AML-193 (cell line): ENCODE measurements around the gene UNC93B1.
"Not testable (repeated sequence)": the region's sequence is repeated elsewhere in the genome, so short reads cannot be mapped to it uniquely, and the experiment has no call there.

ENCODE experiments used
- DNase-seq, 2 experiments: peaks; one replicate each; lab custom pipeline; 2025; lab: John Stamatoyannopoulos, UW

Gene UNC93B1

DNA sequence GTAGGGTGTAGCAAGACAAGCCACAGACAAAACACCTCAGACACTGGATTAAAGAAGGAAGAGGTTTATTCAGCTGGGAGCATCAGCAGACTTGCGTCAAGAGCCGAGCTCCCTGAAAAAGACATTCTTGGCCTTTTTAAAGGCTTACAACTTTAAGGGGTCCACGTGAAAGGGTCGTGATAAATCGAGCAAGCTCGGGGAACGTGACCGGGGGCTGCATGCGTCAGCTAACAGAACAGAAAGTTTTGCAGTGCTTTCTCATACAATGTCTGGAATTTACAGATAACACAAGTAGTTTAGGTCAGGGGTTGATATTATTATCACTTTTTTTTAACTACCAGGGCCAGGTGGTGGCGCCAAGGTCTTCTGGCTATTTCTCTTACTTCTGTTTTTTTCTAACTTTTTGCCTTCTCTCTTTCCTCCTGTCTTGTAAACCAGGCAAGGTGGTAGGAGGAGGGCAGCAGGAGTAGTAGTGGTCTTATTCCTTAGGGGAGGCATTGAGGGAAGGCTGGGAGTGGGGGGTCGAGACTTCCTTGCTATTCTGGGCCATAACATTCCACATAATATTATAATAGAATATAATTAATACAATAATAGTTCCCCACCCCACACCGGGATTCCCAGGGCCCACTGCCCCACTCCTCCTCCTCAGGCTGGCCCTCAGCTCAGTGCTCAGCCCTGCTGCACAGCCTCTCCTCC, 5.6 kb upstream of the UNC93B1 start:
- DNase-seq = peak; percentile 72 to 80

DNA sequence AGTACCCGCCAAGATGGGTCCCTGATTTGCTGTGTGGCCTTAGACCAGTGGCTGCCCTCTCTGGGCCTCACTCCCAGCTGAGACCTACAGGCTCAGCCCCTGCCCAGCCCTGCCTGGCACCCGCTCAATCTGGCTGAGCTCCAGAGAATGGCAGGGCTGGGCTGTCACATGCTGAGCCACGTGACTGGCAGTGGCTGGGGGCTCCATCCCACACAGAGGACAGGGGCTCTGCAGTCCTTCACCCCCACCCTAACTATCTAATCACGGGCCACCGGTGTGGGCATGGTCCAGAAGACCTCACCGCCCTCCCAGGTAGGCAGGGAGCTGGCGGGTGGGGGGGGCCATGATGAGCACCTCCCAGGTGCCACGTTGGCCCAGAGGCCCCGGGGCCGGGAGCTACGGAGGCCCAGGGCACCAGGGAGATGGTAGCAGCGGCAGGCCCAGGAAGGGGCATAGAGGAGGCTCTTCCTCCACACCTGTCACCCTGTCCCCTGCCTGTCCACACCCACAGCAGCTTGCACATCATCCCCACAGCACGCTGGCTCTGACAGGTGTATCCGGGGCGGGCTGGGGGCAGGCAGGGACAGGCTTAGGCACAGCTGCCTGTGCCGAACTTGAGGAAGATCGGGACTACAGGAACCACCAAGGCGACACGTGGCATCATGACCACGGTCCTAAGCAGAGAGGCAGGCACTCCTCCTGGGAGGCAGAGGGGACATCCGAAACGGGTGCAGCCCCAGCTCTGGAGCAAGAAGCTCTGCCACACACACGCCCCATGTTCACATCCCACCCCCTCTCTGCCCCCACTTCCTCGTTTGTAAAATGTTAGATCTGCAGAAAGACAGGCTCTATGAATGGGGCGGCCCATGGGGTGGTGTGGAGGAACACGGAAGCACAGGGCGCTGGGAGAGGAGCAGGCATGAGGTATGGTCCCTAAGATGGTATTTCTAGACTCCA, 4.8 kb upstream of the UNC93B1 start:
- no peak for DNase-seq

DNA sequence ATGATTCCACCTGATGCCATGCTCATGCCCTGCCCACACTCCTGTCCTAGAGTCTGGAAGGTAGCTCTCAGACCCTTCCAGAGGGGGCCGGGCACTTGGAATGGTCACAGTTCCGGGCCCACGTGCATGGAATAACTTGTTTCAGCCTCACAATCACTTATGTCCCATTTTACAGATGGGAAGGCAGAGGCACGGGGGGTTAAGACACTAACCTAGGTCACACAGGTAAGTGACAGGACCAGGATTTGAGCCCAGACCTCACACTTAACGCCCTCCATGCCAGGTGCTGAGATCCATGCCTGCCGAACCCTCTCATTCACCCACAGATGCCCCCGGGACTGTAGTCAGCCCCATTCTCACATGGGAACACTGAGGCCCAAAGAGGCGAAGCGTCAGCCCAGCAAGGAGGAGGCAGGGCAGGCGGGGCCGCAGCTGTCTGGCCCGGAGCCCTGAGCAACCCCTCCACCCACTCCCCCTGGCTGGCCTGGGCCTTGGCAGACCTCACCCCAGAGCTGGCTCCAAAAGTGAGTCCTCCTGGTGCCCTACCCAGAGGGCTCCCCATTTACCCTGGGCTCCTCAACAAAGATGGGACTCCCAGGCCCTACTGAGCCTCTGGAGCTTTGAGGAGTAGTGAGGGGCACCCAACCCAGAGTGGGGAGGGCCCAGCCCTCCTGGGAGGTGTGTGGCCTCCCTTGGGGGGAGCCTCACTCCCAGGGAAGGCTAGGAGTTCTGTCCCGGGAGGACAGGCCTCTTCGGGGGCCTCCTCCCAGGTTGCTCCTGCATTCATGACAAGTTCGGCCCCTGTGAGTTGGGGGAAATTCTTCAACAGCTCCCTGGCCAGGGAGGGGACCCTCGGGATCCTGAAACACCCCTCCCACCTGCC, 3.8 kb upstream of the UNC93B1 start:
- DNase-seq = no peak

DNA sequence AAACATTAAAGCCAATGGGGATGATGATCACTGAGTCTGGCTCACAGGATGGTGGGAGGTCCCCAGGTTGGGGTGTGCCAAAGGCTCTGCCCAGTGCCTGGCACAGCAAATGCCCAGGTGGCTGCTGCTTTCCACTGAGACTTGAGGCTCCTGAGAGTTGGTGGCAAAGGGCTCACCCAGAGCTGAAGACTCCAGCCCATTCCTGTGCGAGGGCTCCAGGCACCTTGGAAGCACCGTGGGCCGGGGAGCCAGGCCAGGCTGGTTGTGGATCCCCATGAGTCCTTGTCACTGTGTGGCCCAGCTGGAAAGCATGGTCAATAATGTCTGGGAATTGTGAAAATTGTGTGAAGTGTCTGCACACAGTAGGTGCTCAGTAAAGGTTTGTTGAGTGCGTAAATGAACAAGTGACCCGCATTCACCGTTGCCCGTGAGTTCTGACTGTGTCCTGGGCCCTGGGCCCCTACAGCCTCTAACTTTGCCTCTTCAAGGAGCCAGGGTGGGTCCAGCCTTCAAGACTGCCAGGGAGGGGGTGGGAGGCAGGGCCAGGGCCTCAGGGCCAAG, 2.8 kb upstream of the UNC93B1 start:
- DNase-seq = no peak

DNA sequence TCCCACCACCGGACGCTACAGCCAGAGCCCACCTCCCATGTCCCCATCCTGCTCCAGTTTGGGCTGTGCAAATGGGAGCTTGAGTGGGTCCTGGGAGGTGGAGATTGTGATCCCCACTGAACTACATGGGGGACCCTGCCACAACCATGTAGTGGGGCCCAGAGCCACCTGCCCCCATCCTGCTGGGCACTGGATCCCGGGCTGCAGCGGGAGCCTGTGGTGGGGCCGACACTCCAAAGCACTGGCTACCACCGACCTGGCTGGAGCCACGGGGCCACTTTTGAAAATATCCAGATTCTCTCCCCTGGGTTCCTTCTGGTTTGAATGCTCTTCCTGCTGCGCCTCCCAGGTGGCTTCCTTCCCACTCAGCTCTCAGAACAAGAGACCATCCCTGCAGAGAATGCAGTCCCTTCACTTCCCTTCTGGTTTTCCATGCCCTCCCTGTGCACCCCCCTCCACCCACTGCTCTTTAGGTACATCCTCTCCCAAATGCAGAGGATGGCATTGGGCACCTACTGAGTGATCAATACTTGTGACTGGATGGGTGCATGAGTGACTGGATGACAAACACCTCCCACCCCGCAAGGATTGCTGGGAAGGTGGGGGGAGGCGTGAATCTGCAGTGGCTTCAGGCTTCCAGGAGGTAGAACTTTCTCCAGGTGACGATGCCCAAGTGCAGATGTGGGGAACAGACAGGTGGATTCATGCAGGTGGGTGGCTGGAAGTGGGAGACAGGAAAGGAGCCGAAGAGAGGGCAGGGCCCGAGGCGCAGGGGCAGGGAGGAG, 846 bp upstream of the UNC93B1 start:
- DNase-seq = no peak

DNA sequence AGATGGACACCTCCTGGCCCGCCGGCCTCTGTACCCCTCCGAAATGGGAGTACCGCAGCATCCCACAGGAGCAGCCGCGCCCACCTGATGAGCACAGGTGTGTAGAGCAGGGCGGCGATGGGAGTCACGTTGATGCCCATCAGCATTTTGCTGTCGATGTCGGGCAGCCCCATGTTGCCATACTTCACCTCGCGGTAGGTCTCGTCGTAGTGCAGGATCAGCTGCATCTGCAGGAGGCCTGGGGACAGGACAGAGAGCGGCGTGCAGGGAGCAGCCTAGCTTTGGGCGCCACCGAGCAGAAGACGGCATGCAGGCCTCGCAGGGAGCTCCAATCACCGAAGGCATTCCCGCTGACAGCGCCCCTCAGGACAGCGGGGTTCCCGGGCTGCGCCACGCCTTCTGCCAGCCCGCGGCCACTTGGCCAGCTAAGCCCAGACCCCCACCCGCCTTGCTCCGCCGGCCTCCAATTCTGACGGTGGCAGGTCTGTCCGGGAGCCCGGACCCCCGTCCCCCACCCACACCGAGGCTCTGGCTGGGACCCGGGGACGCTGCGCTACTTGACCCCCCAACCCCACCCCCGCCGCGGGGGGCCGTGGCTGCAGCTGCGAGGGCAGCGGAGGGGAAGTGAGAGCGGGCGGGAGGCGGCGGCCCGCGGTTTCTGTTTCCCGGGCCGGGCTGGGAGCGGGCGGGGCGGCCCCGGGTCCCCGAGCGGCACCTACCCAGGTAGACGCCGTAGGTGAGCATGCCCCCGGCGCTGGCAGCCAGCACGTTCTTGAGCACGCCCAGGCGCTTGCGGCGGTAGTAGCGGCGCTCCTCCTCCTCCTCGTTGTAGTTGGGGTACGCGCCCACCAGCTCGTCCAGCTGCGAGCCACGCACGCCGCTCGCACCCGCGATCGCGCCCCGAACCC, 705 bp downstream of the UNC93B1 start:
- DNase-seq = no peak

DNA sequence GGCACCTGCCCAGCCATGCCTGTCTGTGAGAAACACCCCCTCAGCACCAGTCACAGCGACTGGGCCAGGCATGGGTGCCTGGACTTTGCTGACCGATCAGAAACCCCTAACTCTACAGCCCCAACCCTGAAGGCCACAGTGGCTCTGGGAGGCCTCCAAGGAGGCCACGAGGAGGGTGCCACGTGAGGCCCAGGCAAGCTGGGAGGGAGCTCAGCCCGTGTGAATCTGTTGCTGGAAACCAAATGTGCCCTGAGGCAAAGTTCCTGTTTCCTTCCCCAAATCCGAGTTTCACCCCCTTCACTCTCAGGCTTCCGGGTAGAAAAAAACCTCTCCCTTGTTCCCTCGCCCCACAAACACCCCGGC, 1.3 kb downstream of the UNC93B1 start:
- peak; percentile 92 to 93 for DNase-seq

DNA sequence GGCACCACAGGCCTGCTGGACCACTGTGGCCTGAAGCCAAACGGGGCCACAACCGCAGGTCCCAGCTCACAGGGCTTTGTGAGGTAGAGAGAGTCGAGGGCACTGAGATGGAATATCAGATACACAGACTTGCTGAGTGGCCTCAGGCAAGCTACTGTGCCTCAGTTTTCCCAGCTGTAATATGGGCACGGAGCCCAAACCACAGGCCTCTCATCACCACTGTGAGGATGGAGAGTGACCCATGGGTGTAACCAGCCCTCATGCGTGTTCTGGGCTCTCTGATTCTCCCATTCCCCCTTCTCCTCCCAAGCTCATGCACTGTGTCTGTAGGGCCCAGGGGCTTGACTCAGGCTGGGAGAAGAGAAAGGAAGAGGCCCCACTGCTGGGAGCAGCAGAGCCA, 4.2 kb downstream of the UNC93B1 start:
- no peak for DNase-seq

DNA sequence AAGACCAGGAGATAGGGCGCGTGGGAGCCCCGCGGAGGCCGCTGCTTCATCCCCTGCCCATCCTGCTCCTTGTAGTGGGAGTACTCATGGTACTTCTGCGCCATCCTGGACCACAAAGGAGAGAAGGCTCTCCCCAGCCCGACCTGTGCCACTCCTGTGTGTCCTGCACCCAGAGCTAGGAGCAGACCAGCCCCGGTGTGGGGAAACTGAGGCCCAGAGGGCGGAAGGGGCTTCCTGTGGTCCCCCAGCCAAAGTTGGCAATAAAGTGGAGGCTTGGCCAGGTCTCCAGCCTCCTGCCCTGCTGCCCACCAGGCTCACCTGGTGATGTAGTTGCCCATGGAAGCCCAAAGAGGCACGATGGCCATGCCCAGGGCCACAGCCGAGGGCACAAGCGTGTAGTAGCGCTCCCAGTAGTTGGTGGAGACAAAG, 4.7 kb downstream of the UNC93B1 start:
- DNase-seq = no peak

DNA sequence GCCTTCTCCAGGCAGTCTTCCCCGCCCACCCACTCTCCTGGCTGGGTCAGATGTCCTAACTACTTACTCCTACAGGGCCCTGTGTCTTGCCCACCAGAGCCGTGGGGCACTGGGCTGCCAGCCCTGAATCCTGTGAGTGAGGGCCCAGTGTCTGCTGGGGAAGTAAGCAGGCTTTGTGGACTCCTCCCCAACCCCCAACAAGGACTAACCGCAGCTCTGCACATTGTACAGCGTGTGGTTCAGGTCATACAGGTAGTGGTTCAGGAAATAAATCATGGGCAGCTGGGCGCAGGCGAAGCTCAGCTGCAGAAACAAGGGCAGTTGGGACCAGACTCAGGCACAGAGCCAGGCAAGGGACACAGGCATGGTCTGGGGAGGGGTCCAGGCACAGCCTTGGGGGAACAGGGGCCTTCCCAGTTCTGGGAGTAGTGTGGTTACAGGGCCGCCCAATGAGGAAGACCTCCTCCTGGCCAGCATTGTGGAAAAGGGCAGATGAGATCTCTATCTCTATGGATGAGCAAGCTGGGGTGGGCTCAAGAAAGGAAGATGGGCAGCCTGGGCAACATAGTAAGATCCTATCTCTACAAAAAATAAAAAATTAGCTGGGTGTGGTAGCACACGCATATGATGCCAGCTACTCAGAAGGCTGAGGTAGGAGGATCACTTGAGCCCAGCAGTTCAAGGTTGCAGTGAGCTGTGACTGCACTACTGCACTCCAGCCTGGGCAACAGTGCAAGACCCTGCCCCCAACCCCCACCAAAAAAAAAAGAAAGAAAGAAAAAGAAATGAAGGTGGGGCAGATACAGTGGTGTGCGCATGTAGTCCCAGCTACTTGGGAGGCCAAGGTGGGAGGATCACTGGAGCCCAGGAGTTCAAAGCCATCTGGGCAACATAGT, 5.5 kb downstream of the UNC93B1 start:
- DNase-seq = no peak

DNA sequence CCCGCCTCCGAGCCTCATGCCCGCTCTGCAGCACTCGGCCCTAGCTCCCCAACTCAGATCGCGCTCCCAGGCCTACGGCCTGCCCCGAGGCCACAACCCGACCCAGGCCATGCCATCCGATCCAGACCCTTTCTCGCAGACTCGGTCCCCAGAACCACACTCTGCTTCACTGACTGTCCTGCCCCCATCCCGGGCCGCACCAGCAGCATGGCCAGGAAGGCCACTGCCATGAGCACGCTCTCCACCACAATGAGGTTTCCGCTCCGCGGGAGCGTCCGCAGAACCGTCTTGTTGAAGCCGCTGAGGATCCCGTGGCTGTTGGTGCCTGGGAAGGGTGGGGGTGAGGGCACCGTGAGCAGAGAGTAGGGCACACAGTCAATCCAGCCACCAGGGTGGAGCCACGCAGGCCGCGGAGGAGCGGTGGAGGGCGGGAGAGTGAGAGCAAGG, 6.4 kb downstream of the UNC93B1 start:
- DNase-seq = no peak

DNA sequence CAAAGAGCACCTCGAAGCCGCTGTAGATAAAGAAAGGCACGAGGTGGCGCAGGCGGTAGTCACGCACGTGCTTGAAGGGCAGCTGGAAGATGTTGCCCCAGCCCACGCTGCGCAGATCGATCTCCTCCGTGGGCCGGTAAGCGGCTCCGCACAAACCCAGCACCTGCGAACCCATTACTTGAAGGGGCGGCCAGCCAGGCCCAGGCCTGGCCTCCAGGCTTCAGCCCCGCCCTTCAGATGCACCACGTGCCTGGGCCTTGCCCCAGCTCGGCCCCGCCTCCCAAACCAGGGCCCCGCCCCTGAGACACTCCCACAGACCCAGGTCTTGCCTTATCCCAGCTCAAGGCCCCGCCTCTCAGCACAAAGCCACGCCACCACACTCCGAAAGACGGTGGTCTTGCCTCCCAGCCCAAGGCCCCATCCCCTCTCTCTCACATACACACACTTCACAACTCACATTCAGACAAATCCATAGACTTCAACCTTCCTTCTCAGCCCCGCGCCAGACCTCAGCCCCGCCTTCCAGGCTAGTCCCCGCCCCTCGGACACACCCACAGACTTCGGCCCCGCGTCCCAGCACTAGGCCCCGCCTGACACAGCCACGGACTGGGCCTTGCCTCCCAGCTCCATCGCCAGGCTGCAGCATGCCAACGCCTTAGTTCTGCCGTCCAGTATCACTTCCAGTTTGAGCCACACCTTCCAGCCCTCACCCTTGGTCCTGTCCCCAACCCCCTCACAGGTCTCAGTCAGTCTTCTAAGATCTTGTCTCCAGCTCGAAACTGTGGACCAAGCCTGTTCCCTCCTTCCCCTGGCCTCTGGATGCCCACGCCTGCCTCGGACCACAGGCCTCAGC, 7.0 kb downstream of the UNC93B1 start:
- no peak for DNase-seq

DNA sequence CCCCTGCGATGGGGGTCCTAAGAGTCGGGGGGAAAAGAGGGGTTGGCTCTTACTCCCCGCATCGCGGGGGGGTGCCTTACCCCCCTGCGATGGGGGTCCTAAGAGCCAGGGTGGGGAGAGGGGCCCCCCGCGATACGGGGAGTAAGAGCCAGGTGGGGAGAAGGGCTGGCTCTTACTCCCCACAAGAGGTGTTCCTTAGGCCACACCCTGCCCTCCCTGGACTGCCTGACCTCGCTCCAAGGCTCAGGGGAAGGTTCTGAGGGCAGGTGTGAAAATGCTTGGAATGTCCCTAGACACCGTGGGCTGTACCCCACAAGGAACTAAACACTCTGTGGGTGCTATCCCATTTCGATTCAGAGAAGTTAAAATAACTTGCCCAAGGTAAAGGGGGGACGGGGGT, 7.8 kb downstream of the UNC93B1 start:
- no peak for DNase-seq

DNA sequence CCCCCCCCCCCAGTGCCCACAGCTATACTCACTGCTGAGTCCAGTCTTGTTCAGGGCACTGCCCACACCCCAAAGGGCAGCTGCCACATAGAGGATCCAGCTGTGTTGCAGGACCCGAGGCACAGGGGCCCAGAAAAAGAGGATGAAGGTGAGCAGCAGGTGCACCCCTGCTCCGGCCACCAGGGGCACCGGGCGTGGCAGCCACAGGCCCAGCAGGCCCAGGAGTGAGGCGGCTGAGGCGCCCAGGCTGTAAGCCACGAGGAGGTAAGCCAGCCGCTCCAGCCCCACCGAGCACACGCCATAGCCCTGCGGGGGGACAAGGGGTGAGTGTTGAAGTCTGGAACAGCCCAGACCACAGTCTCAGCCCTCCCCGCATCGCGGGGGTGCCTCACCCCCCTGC, 8.3 kb downstream of the UNC93B1 start:
- not testable (repeated sequence) for DNase-seq

DNA sequence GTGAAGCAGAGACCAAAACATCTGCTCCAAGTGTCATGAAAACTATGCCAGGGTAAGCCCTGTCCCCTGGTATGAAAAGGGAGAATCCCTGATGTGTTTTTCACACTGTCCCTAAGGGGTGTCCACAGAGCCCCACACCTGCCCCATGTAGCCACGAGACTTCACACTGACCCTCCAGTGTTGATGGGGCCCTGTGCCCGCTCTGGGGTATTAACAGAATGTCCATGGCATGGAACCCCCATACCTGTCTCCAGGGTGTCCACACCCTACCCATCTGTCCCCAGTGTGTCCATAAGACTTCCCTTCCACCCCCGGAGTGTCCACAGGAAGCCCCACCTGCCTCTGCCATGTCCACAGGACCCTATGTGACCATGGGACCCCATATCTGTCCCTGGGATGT, 8.8 kb downstream of the UNC93B1 start:
- DNase-seq = not testable (repeated sequence)

DNA sequence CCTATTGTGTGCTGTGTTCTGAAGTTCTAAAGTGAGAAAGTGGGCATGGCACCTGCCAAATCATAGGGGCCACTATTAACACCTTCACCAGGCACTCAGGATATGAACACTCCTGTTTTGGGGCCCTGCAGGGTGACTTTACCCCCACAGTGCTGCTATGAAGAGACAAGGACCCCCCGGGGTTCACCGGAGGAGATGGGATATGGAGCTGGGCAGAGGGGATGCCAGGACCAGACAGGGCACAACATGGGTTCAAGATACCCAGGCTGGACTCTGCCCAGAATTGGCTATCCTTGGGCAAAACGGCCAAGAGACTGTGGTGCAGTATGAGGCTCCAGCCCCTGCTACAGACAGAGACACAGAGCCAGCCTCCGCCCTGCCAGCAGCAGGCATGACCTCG, 9.5 kb downstream of the UNC93B1 start:
- not testable (repeated sequence) for DNase-seq

DNA sequence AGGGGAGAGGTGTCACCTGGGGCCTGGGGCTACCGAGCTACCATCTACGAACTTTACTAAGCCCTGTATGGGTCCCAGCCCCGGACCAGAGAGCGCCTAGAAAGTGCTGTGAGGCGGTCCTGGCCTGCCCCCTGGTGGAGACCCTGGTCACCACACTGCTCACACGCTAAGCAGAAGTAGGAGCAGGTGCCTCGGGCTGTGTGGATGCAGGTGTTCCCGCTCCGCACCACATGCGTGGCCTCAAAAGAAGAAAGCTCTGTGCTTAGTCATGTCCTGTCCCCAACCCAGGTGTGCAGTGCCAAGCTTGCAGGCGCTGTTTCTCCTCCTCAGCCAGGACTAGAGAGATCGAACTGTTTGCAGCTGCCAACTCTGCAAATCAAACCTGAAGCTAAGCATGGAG, 10.1 kb downstream of the UNC93B1 start:
- not testable (repeated sequence) for DNase-seq
